GM20000 (cell line): ENCODE measurements around the gene CCDC18.
"Not testable (repeated sequence)": the region's sequence is repeated elsewhere in the genome, so short reads cannot be mapped to it uniquely, and the experiment has no call there.

Experiments
- DNase-seq: peaks from one replicate; pipeline ENCODE4 v3.0.0; 2012; ENCODE audit warnings: low spot score
- TF ChIP-seq, protein P1 (sequence below): IDR thresholded peaks from 2 replicates; pipeline ENCODE4 v1.5.1; 2012; ENCODE audit warnings: mild to moderate bottlenecking, control low read depth; ENCODE audit errors: extremely low read depth, missing control alignments

CCDC18 gene

DNA sequence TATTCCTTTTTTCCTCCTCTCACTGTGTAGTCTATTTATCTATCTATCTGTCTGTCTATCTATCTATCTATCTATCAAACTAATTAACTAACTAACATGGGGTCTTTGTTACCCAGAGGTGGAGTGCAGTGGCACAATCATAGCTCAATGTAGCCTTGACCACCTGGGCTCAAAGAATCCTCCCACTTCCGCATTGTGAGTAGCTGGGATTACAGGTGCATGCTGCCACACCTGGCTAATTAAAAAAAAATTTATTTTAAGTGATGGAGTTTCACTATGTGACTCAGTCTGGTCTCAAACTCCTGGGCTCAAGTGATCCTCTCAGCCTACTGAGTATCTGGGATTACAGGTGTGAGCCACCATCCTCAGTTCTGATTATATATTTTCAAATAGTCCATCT is 71.4 kb downstream of the CCDC18 start:
- TF ChIP-seq, protein P1, sequence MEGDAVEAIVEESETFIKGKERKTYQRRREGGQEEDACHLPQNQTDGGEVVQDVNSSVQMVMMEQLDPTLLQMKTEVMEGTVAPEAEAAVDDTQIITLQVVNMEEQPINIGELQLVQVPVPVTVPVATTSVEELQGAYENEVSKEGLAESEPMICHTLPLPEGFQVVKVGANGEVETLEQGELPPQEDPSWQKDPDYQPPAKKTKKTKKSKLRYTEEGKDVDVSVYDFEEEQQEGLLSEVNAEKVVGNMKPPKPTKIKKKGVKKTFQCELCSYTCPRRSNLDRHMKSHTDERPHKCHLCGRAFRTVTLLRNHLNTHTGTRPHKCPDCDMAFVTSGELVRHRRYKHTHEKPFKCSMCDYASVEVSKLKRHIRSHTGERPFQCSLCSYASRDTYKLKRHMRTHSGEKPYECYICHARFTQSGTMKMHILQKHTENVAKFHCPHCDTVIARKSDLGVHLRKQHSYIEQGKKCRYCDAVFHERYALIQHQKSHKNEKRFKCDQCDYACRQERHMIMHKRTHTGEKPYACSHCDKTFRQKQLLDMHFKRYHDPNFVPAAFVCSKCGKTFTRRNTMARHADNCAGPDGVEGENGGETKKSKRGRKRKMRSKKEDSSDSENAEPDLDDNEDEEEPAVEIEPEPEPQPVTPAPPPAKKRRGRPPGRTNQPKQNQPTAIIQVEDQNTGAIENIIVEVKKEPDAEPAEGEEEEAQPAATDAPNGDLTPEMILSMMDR = no peak
- DNase-seq = no peak

DNA sequence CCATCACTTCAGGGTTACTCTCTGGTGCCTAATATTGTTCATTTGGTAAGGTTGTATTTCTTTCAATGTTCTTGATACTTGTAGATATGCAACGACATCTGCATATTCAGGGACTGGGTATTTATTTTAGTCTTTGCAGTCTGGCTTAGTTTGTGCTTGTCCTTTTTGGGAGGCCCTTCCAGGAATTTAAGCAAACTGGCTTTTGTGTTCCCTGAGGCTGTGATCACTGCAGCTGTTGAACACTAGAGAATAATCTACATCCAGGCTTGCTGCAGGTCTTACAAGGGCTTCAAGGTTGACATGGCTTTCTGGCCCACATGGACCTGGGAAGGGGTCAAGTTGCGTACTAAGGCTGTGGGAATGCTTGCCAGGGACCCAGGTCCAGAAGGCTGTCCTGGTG is 72.1 kb downstream of the CCDC18 start:
- no peak for DNase-seq
- TF ChIP-seq, protein P1 = no peak

DNA sequence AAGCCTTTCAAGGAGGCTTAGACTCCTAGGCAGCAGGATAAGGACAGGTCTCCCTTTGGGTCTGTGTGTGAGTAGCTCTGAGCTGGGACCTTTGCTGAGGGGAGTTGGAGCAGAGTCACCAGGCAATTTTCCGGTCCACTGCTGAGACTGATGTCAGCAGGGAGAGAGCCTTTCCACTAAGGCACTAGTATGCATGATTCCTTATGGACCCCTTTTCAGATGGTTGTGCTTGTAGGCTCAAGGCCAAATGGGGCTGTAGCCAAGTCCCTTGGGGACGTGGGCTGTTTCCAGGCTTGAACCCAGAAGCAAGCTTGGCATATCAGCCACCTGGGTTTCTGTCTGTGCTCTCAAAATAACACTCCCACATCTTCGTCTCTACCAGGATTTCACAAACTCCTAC is 73.0 kb downstream of the CCDC18 start:
- DNase-seq = no peak
- TF ChIP-seq, protein P1 = no peak

DNA sequence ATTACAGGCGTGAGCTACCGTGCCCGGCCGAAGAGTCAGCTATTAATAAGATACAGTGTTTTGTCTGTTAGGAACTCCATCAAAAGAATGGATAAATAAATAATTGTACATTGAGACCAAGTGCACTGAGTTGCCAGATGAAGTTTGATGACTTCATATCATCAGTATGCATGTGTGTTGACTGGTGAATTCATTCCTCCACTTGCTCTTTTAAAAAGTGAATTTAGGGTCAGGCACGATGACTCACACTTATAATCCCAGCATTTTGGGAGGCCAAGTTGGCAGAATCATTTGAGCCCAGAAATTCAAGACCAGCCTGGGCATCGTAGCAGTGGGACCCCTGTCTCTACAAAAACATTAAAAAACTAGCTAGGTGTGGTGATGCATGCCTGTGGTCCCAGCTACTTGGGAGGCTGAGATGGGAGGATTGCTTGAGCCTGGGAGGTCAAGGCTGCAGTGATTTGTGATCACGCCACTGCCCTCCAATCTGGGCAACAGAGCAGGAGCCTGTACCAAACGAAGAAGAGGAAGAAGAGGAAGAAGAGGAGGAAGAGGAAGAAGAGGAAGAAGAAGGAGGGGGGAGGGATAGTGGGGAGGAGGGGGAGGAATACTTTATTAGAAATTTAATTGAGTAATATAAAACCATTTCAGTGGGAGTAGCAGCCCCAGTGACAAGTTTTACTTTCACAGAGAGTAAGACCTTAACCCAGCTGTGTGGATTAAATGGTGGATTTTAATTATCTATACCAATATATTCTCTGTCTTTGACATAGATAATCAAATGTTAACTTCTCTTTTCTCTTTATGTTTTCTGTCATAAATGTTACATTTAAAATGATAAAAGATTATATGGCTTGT is 74.9 kb downstream of the CCDC18 start:
- TF ChIP-seq, protein P1 = no peak
- no peak for DNase-seq

DNA sequence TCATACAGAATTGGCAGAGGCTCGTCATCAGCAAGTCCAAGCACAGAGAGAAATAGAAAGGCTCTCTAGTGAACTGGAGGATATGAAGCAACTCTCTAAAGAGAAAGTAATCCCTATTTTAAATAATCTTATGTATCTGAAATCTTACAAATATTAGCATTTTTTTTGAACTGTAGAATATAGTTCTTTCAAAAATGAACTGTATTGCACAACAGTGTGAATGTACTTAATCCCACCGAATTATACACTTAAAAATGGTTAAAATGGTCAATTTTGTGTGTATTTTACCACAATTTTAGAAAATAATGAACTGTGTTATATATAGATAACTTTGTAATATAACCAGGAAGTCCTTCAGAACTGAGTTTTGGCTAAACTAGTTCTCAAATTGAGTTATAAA is 75.9 kb downstream of the CCDC18 start:
- TF ChIP-seq, protein P1 = no peak
- DNase-seq = no peak

DNA sequence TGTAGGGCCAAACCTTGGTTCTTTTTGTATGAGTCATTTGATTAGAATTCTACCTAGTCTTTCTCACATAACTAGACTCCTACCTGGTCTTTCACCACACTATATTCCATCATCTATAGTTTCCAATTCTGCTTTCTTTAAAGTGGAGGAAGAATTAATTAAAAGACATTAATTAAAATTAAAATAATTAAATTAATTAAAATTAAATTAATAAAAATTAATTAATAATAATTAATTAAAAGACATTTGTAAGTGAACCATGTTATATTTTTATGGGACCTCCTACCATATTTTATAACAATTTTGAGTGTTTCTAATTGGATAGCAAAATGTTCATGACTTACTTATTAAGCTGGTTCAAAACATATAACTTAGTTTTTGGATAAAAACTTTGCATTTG is 77.4 kb downstream of the CCDC18 start:
- TF ChIP-seq, protein P1 = no peak
- no peak for DNase-seq

DNA sequence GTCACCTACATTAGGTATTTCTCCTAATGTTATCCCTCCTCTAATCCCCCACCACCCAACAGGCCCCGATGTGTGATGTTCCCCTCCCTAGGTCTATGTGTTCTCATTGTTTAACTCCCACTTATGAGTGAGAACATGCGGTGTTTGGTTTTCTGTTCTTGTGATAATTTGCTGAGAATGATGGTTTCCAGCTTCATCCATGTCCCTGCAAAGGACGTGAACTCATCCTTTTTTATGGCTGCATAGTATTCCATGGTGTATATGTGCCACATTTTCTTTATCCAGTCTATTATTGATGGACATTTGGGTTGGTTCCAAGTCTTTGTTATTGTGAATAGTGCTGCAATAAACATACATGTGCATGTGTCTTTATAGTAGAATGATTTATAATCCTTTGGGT is 80.2 kb downstream of the CCDC18 start:
- not testable (repeated sequence) for DNase-seq

DNA sequence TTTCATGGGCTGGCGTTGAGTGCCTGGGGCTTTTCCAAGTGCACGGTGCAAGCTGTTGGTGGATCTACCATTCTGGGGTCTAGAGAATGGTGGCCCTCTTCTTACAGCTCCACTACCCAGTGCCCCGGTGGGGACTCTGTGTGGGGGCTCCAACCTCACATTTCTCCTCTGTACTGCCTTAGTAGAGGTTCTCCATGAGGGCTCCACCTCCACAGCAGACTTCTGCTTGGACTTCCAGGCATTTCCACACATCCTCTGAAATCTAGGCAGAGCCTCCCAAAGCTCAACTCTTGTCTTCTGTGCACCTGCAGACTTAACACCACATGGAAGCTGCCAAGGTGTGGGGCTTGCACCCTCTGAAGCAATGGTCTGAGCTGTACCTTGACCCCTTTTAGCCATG is 82.1 kb downstream of the CCDC18 start:
- TF ChIP-seq, protein P1 = no peak
- no peak for DNase-seq

DNA sequence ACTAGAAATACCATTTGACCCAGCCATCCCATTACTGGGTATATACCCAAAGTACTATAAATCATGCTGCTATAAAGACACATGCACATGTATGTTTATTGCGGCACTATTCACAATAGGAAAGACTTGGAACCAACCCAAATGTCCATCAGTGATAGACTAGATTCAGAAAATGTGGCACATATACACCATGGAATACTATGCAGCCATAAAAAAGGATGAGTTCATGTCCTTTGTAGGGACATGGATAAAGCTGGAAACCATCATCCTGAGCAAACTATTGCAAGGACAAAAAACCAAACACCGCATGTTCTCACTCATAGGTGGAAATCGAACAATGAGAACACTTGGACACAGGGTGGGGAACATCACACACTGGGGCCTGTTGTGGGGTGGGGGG is 88.4 kb downstream of the CCDC18 start:
- DNase-seq = not testable (repeated sequence)

DNA sequence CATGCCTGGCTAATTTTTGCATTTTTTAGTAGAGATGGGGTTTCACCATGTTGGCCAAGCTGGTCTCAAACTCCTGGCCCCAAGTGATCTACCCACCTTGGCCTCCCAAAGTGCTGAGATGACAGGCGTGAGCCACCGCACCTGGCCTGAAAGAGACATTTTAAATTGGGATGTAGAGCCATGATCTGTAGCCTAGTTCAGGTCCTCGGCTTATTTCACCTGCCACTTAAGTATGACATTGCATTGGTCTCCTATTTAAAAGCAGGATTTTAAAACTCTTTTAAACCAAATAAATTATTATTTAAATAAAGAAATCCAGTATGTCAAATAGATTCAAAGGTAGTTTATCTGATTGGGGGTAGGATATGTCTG is 94.7 kb downstream of the CCDC18 start:
- DNase-seq = not testable (repeated sequence)
